Islet of Langerhans (tissue), 1 donor: ENCODE measurements around the gene DPM2.

Source experiments
- FAIRE-seq: peaks from one replicate; lab custom pipeline; 2011; peaks lifted over from hg19 to GRCh38; lab: Jason Lieb, UNC

DPM2 gene

GRCh38 chr9:127937388-127938297, at the start of gene DPM2:
Gene DPM2, minus strand, starts transcription at chr9:127937854. Its CDS starts 34 bp downstream, at chr9:127937820.
- no peak for FAIRE-seq

GRCh38 chr9:127987103-127987614, 49.5 kb upstream of the DPM2 start:
- FAIRE-seq = no peak

GRCh38 chr9:127985011-127985410, 47.4 kb upstream of the DPM2 start:
- no peak for FAIRE-seq

- no peak for FAIRE-seq
Observed at GRCh38 chr9:127983847-127984289, 46.2 kb upstream of the DPM2 start.

GRCh38 chr9:127982912-127983311, 45.3 kb upstream of the DPM2 start:
- FAIRE-seq = no peak

- FAIRE-seq = no peak
Observed at GRCh38 chr9:127981559-127982121, 44.0 kb upstream of the DPM2 start.

- no peak for FAIRE-seq
Observed at GRCh38 chr9:127980706-127981558, 43.3 kb upstream of the DPM2 start, which contains the start of gene EEIG1. Gene EEIG1, minus strand, starts transcription at chr9:127980989. Its CDS starts 852 bp downstream, at chr9:127980137.

- FAIRE-seq = no peak
Observed at GRCh38 chr9:127980060-127980705, 42.5 kb upstream of the DPM2 start.

- no peak for FAIRE-seq
Observed at GRCh38 chr9:127979333-127980059, 41.8 kb upstream of the DPM2 start.

GRCh38 chr9:127979015-127979332, 41.3 kb upstream of the DPM2 start:
- FAIRE-seq = no peak

- FAIRE-seq = no peak
Observed at GRCh38 chr9:127977884-127978647, 40.4 kb upstream of the DPM2 start.

GRCh38 chr9:127977009-127977883, 39.6 kb upstream of the DPM2 start:
- FAIRE-seq = no peak

GRCh38 chr9:127976498-127976897, 38.8 kb upstream of the DPM2 start:
- no peak for FAIRE-seq

GRCh38 chr9:127975376-127976315, 38.0 kb upstream of the DPM2 start:
- FAIRE-seq = no peak

GRCh38 chr9:127974769-127975261, 37.2 kb upstream of the DPM2 start:
- no peak for FAIRE-seq

- no peak for FAIRE-seq
Observed at GRCh38 chr9:127974001-127974768, 36.5 kb upstream of the DPM2 start.
